Measurements from ENCODE around the gene SLC52A3. TPM values are rescaled to one million over a fixed set of nuclear protein-coding genes. Genes with fewer than 3 reads are reported as not detected.

SLC52A3 gene
- total and polyA plus RNA-seq, 2 experiments from 2014 or later: not detected

DNA sequence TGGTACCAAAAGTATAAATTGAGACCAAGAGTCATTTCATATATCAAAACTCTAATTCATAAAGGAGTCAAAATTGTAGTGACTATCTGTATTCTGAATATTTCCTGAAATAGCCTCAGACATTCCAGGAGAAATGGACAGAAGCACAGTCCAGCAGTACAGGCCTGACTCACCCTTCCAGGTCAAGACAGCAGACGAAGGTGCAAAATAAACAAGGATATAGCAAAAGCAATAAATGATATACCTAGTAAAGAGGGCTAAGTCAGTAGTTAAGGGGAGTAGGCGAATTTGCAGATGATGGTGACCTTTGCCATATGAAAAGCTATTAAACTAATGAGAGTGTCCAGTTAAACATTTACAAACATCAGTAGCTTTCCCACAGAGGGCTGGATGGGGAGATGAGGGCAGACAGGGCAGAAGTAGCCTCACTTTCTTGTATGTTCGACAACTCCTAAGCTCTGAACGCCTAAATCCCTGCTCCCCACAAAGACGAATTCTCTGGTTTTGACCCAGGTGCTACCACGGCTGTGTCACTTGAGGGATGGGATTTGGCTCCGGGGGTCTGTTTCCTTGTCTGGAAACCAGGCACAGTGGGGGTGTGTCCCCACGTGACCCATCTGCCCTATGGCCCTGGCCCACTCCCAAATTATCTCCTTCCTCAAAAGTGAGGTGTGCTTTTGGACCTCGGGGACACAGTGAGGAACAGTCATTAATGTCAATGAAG lies 3.6 kb upstream of the SLC52A3 start:
- Histone ChIP-seq H3K4me1 (ENCODE audit: insufficient read depth) (no peaks in the 10 kb centered on the region), H3K79me2 (ENCODE audit: insufficient read depth) (no peaks in the 10 kb centered on the region), H3K36me3 (ENCODE audit: low read depth) (no peaks in the 10 kb centered on the region), H3K9ac (no peak overlapping the region), H3K4me2 (ENCODE audit: unreplicated experiment) (no peak overlapping the region), H4K20me1 (ENCODE audit: insufficient read depth) (no peaks in the 10 kb centered on the region), H3K9me2 (ENCODE audit: insufficient read depth) (no peaks in the 10 kb centered on the region), H3F3A (ENCODE audit: insufficient read depth) (no peaks in the 10 kb centered on the region), H3K9me3 (ENCODE audit: low read depth) (no peaks in the 10 kb centered on the region), H3K27me3 (replicated peaks; ENCODE audit: insufficient read depth) (peaks cover 14% of the 10 kb centered on the region), H2AFZ (no peak overlapping the region), H3K27ac (no peak overlapping the region), H3K4me3 (no peak overlapping the region)
- WGBS, 2 experiments (ENCODE audit: low coverage in 1 of 2, low lambda C conversion rate in 2 of 2, missing lambda C conversion rate in 2 of 2): 21 to 24% methylated on average over 9 of the region's 9 CpGs
- no peak for TF ChIP-seq EZH2 (IDR thresholded peaks at IDR 0.05; ENCODE audit: insufficient read depth, poor library complexity, severe bottlenecking)
- TF ChIP-seq EZH2phosphoT487 (IDR thresholded peaks at IDR 0.05; ENCODE audit: insufficient read depth, low read depth): no peak
- DNase-seq: no peak
- in situ Hi-C loops (cut with MboI): no loop called here

DNA sequence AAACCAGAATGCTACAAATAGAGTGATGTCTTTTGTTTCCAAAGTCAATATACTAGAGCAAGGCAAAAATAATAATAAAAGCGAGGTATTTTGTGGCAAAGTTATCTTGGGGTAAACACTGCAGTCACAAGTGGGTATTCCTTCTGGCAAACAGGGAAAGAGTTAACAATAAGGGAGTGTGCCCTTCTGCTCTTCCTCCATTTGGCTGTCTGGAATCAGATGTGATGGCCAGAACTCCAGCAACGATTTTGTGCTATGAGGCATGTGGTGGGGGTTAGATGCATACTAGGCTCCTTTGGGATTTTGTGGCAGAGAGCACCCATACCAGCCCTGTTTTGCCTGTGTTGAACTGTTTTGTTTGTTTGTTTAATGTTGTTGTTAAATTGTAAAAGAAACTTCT lies 2.4 kb upstream of the SLC52A3 start:
- Histone ChIP-seq H3K9me2 (ENCODE audit: insufficient read depth) (no peaks in the 10 kb centered on the region), H3K4me2 (ENCODE audit: unreplicated experiment) (no peak overlapping the region), H3K4me3 (no peak overlapping the region), H3K36me3 (ENCODE audit: low read depth) (no peaks in the 10 kb centered on the region), H3F3A (ENCODE audit: insufficient read depth) (no peaks in the 10 kb centered on the region), H2AFZ (no peak overlapping the region), H3K4me1 (ENCODE audit: insufficient read depth) (no peaks in the 10 kb centered on the region), H4K20me1 (ENCODE audit: insufficient read depth) (no peaks in the 10 kb centered on the region), H3K79me2 (ENCODE audit: insufficient read depth) (no peaks in the 10 kb centered on the region), H3K27ac (no peak overlapping the region), H3K9me3 (ENCODE audit: low read depth) (no peaks in the 10 kb centered on the region), H3K27me3 (replicated peaks; ENCODE audit: insufficient read depth) (peaks cover 10% of the 10 kb centered on the region), H3K9ac (no peak overlapping the region)
- WGBS, 2 experiments (ENCODE audit: low coverage in 1 of 2, low lambda C conversion rate in 2 of 2, missing lambda C conversion rate in 2 of 2): 50 to 69% methylated on average over 2 of the region's 2 CpGs
- no peak for TF ChIP-seq EZH2 (IDR thresholded peaks at IDR 0.05; ENCODE audit: insufficient read depth, poor library complexity, severe bottlenecking)
- no peak for TF ChIP-seq EZH2phosphoT487 (IDR thresholded peaks at IDR 0.05; ENCODE audit: insufficient read depth, low read depth)
- in situ Hi-C loops (cut with MboI): no loop called here
- DNase-seq: no peak

DNA sequence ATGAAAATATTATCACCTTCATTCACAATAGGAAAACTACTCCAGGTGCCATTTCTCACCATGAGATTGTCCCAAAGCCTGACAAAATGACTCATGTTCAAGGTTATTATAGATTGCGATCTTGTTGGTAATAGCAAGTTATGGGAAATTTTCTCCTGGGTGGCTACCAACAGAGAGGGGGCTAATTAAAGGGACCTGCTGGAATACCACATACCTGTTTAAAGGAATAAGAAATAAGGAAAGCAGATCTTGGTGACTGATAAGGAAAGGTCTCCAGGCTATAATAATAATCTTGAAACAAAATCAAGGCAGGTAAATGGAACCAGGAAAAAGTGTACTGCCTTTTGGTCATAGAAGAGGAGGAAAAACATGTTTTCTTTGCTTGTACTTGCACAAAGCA lies 1.4 kb downstream of the SLC52A3 start:
- DNase-seq: no peak
- WGBS, 2 experiments (ENCODE audit: low coverage in 1 of 2, low lambda C conversion rate in 2 of 2, missing lambda C conversion rate in 2 of 2): 5% methylated on average over 1 of the region's 1 CpG

DNA sequence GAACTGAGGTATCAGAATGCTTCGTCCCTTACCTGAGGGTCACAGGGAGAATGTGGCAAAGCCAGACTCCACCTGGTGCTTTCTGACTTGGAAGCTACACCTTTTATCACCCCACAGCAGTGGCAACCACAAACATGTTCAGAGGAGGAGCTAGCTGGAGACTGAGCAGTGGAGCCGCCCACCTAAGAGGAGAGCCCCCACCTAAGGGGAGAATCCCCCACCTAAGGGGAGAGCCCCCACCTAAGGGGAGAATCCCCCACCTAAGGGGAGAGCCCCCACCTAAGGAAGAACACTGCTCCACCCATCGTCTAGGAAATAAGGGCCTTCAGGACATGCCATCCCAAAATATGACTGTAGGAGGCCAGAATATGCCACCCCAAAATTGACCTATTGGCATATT lies 4.0 kb downstream of the SLC52A3 start:
- no peaks in the 10 kb centered on the region for H3F3A ChIP-seq (ENCODE audit: insufficient read depth)
- H3K79me2 ChIP-seq (ENCODE audit: insufficient read depth): no peaks in the 10 kb centered on the region
- TF ChIP-seq EZH2 (IDR thresholded peaks at IDR 0.05; ENCODE audit: insufficient read depth, poor library complexity, severe bottlenecking): no peak
- TF ChIP-seq EZH2phosphoT487 (IDR thresholded peaks at IDR 0.05; ENCODE audit: insufficient read depth, low read depth): no peak
- H3K9me2 ChIP-seq (ENCODE audit: insufficient read depth): no peaks in the 10 kb centered on the region
- no peaks in the 10 kb centered on the region for H4K20me1 ChIP-seq (ENCODE audit: insufficient read depth)
- no peak overlapping the region for H2AFZ ChIP-seq
- no peaks in the 10 kb centered on the region for H3K9me3 ChIP-seq (ENCODE audit: low read depth)
- no peak for DNase-seq
- H3K4me3 ChIP-seq: no peak overlapping the region
- in situ Hi-C loops (cut with MboI): no loop called here
- no peaks in the 10 kb centered on the region for H3K4me1 ChIP-seq (ENCODE audit: insufficient read depth)
- no peak overlapping the region for H3K27ac ChIP-seq
- H3K36me3 ChIP-seq (ENCODE audit: low read depth): no peaks in the 10 kb centered on the region
- H3K27me3 ChIP-seq (replicated peaks; ENCODE audit: insufficient read depth): peaks cover 16% of the 10 kb centered on the region
- no peak overlapping the region for H3K9ac ChIP-seq
- WGBS, 2 experiments (ENCODE audit: low coverage in 1 of 2, low lambda C conversion rate in 2 of 2, missing lambda C conversion rate in 2 of 2): 17 to 24% methylated on average over 3 of the region's 3 CpGs
- H3K4me2 ChIP-seq (ENCODE audit: unreplicated experiment): no peak overlapping the region

More for the DNA sequence above, 1.4 kb downstream of the SLC52A3 start:
- no peaks in the 10 kb centered on the region for H3K36me3 ChIP-seq (ENCODE audit: low read depth)
- no peaks in the 10 kb centered on the region for H3K9me2 ChIP-seq (ENCODE audit: insufficient read depth)
- H3K79me2 ChIP-seq (ENCODE audit: insufficient read depth): no peaks in the 10 kb centered on the region
- H3F3A ChIP-seq (ENCODE audit: insufficient read depth): no peaks in the 10 kb centered on the region
- H3K4me3 ChIP-seq: no peak overlapping the region
- H2AFZ ChIP-seq: no peak overlapping the region
- H3K27ac ChIP-seq: no peak overlapping the region
- no peak overlapping the region for H3K9ac ChIP-seq
- H3K9me3 ChIP-seq (ENCODE audit: low read depth): no peaks in the 10 kb centered on the region
- no peak overlapping the region for H3K4me2 ChIP-seq (ENCODE audit: unreplicated experiment)
- in situ Hi-C loops (cut with MboI): no loop called here
- no peaks in the 10 kb centered on the region for H3K27me3 ChIP-seq (replicated peaks; ENCODE audit: insufficient read depth)
- H3K4me1 ChIP-seq (ENCODE audit: insufficient read depth): no peaks in the 10 kb centered on the region
- TF ChIP-seq EZH2phosphoT487 (IDR thresholded peaks at IDR 0.05; ENCODE audit: insufficient read depth, low read depth) (no peak), EZH2 (IDR thresholded peaks at IDR 0.05; ENCODE audit: insufficient read depth, poor library complexity, severe bottlenecking) (no peak)
- H4K20me1 ChIP-seq (ENCODE audit: insufficient read depth): no peaks in the 10 kb centered on the region
